Stimulated activated CD4-positive, alpha-beta T cell treated with anti-CD3 and anti-CD28 coated beads, Interleukin-15, amount 100 ng/mL, for 1 hour (primary cell): ENCODE results near the gene PIGP.
"Not testable (repeated sequence)": the region's sequence is repeated elsewhere in the genome, so short reads cannot be mapped to it uniquely, and the experiment has no call there.

Experiments
- DNase-seq, 2 donors: peaks; one replicate each; pipeline ENCODE4 v3.0.0-alpha.2; 2020; ENCODE audit warnings: low read depth in 1 of 2, low spot score in 1 of 2

Gene PIGP

GRCh38 chr21:37076087-37076850, 3.4 kb upstream of the PIGP start:
- DNase-seq: no peak

- no peak for DNase-seq
These were observed 2.4 kb upstream of the PIGP start for GRCh38 chr21:37075214-37075770.

DNA sequence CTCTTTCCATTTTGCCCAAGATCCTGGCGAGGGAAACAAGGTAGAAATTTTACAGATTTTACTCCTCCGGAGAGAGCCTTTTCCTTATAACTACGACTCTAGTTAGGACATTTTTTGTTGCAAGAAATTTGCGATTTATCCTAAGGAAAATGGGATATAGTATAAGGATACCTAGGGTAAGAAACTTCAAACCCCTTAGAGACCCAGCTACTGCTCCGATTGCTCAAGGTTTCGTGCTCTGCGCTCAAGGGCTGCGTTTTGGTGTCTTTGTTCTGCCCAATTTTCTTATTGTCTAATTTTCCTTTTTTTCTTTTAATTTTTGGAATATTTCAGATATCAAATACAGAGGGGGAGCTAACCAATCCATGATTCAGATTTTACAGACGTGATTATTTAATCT, 1.7 kb upstream of the PIGP start:
- no peak for DNase-seq

DNA sequence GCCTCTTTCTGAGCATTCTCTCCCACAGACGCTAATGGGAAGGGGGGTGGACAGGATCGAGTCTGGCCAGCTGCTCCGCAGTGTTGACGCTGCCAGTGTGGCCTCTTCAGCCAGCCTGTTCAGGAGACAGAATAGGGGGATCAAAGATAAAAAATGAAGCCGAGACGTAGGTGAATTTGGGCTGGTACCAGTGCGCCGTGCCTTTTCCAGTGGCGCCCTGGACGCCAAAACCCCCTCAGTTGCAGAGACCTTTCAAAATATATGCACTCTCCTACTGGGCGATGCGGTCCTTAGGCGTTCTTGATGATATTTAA, 1.3 kb upstream of the PIGP start:
- DNase-seq: no peak

DNA sequence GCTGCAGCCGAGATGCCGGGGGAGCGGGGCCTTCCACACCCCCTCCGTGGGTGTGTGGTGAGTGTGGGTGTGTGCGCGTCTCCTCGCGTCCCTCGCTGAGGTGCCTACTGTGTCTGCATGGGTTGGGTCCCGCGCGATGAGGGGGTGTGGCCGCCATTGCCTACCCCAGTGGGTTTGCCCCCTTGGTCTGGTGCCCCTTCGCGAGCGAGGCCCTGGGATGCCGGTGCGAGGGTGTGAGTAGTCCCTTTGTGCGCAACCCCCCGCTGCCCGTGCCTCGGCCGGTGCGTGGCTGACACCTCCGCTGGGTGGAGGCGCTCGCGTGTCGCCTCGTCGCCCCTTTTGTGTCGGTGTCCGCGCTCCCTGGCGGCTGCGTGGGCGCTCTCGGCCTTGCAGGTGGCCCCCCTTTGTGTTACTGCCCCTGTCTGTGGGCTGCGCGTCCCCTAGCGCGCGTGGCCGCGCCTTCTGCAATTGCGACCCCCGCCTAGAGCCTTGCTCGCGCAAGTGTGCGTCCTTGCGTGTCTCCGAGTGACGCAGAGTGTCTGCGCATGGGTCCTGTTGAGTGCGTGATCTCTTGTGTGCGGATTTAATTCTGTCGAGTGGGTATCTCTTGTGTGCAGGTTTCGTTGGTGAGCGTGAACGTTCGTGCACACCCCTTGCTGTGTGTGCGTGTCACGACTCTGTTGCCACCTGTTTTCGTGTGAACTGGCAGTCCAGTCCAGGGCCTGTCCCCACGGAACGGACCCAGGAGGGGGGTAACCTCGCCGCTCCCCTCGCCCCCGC, 736 bp upstream of the PIGP start:
- DNase-seq: peak; percentile 33 to 45

GRCh38 chr21:37072274-37072987, 440 bp downstream of the PIGP start:
- peak in 1 of 2 donors; percentile 59 for DNase-seq

DNA sequence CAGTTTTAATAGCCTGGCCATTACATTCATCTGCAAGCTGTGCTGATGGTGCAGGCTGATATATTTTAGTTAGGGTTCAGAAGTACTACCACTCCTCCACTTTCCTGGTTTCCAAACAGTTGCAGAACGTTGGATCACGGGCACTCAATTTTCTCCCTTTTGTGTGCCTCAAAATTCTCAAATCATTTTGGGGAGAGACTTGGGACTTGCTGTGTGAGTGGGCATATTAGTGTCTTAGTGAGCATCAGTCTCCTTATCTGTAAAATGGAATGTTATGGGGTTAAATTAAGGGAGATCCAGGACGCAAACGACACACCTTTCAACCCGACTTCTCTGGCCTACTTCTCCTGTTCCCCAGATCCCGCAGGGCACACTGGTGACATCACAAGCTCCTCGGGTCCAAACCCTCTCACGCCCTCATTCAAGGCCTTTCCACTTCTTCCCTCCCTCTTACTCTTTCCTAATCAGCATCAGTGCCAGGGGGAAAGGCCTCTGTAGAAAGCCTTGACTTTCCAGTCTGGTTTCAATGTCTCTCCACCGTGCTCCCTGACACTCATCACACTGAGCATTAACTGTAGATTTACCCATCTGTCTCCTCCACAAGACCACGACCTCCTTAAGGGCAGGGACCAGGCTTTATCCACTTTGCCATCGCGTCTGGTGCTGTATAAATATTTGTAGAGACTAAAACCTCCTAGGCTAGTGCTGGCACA, 1.2 kb downstream of the PIGP start:
- DNase-seq: no peak

- no peak for DNase-seq
These were observed 7.2 kb downstream of the PIGP start for GRCh38 chr21:37065561-37066177.

- no peak for DNase-seq
These were observed 8.0 kb downstream of the PIGP start for GRCh38 chr21:37064841-37065240.

- DNase-seq: no peak
These were observed 9.4 kb downstream of the PIGP start for GRCh38 chr21:37063433-37063832.

- no peak for DNase-seq
These were observed 10.3 kb downstream of the PIGP start for GRCh38 chr21:37062593-37062935.

DNA sequence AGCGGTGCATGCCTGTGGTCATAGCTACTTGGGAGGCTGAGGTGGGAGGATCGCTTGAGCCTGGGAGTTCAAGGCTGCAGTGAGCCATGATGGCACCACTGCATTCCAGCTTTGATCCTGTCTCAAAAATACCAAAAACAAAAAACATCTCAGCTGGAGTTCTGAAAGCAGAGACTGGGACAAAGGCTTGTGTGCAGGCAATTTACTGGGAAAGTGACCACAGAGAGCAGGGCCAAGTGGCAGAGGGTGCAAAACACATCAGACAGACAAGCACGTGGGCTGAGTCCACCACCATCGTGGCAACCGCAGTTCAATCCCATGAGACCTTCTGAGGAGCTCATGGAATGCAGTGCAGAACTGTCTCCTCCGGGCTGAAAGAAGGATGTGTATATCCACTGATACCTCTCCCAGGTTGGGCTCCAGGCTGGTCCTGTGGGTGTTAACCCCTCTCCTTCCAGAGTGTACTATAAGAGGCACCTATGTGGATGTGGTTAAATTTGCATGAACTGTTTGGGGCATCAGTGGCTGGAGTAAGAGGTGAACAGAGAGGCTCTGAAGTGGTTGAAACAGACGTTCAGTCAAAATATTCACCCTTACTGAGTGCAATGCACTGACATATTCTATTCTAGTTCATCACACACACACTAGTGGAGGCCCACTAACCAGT, 10.8 kb downstream of the PIGP start:
- DNase-seq: no peak

DNA sequence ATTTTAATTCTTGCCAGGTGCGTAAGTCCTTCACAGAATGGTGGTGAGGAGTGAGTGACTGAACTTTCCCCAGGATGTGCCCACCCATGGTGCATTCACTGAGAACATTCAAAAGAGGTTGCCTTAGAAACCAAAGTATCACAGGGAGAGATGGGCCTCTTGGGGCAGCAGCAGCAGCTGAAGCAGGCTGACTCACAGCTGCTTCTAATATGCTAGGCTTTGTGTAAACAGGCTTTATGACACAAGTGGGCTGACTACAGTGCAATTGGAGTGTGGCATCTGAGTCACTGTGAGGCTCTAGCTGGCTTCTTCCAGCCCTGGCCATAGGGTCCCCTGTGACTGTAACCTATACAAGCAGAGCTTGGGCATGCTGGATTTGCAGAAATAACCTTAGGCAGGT, 12.6 kb downstream of the PIGP start:
- DNase-seq: no peak

DNA sequence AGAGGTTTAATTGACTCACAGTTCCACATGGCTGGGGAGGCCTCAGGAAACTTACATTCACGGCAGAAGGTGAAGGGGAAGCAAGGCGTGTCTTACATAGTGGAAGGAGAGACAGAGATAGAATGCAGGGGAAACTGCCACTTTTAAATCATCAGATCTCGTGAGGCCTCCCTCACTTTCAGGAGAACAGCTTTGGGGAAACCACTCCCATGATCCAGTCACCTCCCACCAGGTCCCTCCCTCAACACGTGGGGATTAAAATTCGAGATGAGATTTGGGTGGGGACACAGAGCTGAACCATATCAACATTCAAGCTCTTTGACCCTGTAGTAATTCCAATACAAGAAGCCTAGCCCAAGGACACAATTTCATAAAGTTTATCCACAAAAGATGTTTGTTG, 13.7 kb downstream of the PIGP start:
- DNase-seq: no peak

DNA sequence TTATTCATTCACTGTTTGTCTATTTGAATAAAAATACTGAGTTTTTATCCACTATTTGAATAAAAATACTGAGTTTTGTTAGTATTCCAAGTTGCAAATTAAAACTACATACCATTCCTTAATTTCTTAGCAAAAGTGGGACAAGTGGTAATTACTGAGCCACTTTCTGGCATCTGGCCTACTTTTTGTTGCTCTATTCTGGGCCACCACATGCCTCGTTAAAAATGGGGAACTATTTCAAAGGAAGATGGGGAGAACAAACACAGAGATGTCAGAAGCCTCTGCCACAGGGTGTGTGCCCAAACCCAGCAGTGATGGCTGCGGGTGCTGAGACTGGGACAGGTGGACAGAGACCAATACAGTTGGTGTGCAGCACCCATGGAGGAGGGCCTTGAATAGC, 14.6 kb downstream of the PIGP start:
- DNase-seq: no peak

DNA sequence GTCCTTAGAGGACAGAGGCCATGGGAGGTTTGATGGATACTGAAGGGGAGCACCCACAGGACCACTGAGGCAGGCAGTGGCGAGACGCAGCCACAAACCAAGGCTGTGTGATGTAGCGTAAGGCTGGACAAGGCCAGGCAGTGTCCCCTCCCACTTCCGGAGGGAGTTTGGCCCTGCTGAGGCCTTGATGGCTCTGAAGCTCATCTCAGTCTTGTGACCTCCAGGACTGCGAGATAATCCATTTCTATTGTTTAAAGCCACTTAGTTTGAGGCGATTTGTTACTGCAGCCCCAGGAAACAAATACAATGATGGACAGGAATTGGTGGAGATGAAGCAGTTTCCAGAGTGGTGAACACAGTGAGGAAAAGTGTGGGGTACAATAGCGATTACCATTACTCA, 15.3 kb downstream of the PIGP start:
- no peak for DNase-seq

GRCh38 chr21:37055271-37055855, 17.5 kb downstream of the PIGP start:
- DNase-seq: no peak

- not testable (repeated sequence) for DNase-seq
These were observed 23.1 kb downstream of the PIGP start for GRCh38 chr21:37049741-37050140.

GRCh38 chr21:37047079-37047478, 25.8 kb downstream of the PIGP start:
- DNase-seq: no peak

GRCh38 chr21:37045556-37045955, 27.3 kb downstream of the PIGP start:
- DNase-seq: no peak
